NB4 (cell line): Measurements from ENCODE around the gene CDH23.
A peak's percentile ranks its signal among the peaks of the same experiment; 100 is the strongest.

ENCODE experiments used
- DNase-seq: peaks from one replicate; pipeline ENCODE4 v3.0.0; 2010; ENCODE audit warnings: low read depth
- H3K4me3 ChIP-seq: one replicate; pipeline ENCODE4 v1.5.1; 2011; ENCODE audit warnings: mild to moderate bottlenecking, low read depth, low read length, moderate library complexity
- MAX ChIP-seq: IDR thresholded peaks from 2 replicates; pipeline ENCODE4 v1.6.1; 2011; ENCODE audit warnings: low read depth, low read length
- MYC ChIP-seq: IDR thresholded peaks from 2 replicates; pipeline ENCODE4 v1.6.1; 2011; ENCODE audit warnings: low read depth, low read length
- POLR2A ChIP-seq: IDR thresholded peaks from 2 replicates; pipeline ENCODE4 v1.6.1; 2011; ENCODE audit warnings: mild to moderate bottlenecking; ENCODE audit not compliant: insufficient read length; ENCODE audit errors: extremely low read depth
- TF ChIP-seq, protein P1 (sequence below): IDR thresholded peaks from one replicate; pipeline ENCODE4 v1.5.1; 2012; ENCODE audit warnings: low read depth, low read length

CDH23 gene

GRCh38 chr10:71762324-71762723, 365.6 kb downstream of the CDH23 start:
- TF ChIP-seq POLR2A (no peak), MAX (no peak), MYC (no peak)
- TF ChIP-seq, protein P1, sequence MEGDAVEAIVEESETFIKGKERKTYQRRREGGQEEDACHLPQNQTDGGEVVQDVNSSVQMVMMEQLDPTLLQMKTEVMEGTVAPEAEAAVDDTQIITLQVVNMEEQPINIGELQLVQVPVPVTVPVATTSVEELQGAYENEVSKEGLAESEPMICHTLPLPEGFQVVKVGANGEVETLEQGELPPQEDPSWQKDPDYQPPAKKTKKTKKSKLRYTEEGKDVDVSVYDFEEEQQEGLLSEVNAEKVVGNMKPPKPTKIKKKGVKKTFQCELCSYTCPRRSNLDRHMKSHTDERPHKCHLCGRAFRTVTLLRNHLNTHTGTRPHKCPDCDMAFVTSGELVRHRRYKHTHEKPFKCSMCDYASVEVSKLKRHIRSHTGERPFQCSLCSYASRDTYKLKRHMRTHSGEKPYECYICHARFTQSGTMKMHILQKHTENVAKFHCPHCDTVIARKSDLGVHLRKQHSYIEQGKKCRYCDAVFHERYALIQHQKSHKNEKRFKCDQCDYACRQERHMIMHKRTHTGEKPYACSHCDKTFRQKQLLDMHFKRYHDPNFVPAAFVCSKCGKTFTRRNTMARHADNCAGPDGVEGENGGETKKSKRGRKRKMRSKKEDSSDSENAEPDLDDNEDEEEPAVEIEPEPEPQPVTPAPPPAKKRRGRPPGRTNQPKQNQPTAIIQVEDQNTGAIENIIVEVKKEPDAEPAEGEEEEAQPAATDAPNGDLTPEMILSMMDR: no peak
- H3K4me3 ChIP-seq: no peak overlapping the region
- no peak for DNase-seq

DNA sequence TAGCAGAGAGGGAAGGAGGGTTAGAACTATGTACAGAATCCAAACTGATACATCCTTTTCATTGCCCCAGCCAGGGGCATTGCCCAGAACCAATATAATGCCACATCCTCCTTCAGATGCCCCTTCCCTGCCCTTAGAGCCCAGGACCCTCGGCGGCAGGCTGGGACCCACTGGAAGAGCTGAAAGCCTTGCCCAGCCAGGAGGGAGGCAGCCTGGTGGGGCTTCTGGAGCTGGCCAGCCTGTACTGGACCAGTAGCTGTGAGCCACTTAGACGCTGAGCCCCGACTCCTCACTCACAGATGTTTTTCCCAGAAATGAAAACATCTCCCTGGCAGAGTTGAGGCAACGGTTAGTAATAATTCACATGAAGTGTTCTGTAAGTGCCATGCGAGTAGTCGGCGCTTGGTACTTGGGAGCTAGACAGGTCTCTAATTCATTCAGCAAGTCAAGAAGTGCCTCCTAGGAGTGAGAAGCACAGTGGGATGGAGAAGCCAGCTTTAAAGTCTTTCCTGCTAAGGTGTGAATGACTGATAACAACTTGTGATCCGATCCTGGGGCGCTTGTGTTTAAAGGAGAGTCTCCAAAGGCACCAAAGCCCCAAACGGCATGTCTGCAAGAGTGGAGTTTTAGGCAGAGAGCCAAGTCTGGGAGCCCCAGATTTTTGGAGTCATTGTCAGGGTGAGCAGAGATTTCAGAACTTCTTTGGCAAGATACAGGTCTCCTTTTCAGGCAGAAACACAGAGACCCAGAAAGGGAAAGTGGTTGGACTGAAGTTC, 366.8 kb downstream of the CDH23 start:
- H3K4me3 ChIP-seq: no peak overlapping the region
- DNase-seq: no peak
- TF ChIP-seq, protein P1: no peak
- TF ChIP-seq POLR2A: no peak
- no peak for TF ChIP-seq MAX
- no peak for TF ChIP-seq MYC

DNA sequence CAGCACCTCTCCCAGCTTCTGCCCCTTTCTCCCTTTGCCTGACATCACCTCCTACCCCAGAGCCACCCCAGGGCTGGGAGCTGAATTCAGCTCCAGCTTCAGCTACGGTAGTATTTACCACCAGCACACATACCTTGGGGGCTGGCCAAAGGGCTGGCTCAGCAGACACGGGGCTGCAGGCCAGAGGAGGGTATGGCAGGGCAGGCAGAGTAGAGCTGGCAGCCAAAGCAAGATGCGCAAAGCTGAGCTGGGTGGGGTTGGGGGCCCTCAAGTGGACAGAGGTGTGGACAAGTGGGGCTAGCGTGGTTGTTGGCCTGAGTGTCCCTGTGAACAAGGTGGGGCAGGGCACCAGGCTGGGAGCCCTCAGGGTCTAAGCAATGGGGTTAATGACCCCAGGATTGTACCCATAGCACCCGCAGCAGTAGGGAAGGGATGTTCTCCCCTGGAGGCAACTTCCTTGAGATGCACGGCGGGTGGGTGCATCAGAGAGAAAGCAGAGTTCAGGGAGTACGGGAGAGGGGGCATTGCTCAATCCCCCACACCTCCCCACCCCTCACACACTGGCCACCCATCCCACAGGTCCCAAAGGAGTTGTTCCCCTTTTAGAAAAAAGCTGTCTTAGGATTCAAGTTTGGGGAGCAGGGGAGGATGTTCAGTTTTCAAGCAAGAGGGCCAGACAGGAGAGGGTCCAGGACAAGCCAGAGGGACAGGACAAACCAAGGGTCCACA, 368.6 kb downstream of the CDH23 start:
- H3K4me3 ChIP-seq: no peak overlapping the region
- TF ChIP-seq MYC (0 out of 2 replicates have a peak, but pooled peaks have one; percentile 6), POLR2A (no peak)
- peak; percentile 94 for DNase-seq

- TF ChIP-seq MAX (peak; percentile 35; the same call in 1 of the 2 replicates), POLR2A (no peak)
- no peak for DNase-seq
- no peak overlapping the region for H3K4me3 ChIP-seq
Measured at GRCh38 chr10:71765906-71766716, 369.4 kb downstream of the CDH23 start.

GRCh38 chr10:71766717-71767419, 370.1 kb downstream of the CDH23 start:
- DNase-seq: peak; percentile 33
- H3K4me3 ChIP-seq: no peak overlapping the region

More at GRCh38 chr10:71766717-71767419, 370.1 kb downstream of the CDH23 start:
- TF ChIP-seq POLR2A (no peak), MAX (no peak), MYC (no peak)
- TF ChIP-seq, protein P1: no peak
